Activated T-cell treated with anti-CD3 and anti-CD28 coated beads, Interleukin-2, amount 50 U/mL, for 72 hours (primary cell): ENCODE data around the gene CTSH. TPM values are rescaled to one million over a fixed set of nuclear protein-coding genes. Genes with fewer than 3 reads are reported as not detected.

Experiments
- ATAC-seq, 2 donors: fragments of 150-1000 bp; cut with Tn5 transposase; replicated peaks in 1 of 2; 2 replicates each; pipeline ENCODE4 v1.10.0; 2021; ENCODE audit warnings: moderate library complexity in 2 of 2, mild to moderate bottlenecking in 1 of 2
- DNase-seq, 2 donors: peaks; one replicate each; pipeline ENCODE4 v3.0.0; 2021 to 2022; ENCODE audit warnings: mixed read lengths in 1 of 2
- H3K27ac Mint-ChIP-seq: one replicate; pipeline ENCODE4 v1.8.0; 2022; ENCODE audit warnings: mild to moderate bottlenecking, moderate library complexity, mixed read lengths
- H3K27me3 Mint-ChIP-seq: one replicate; pipeline ENCODE4 v1.8.0; 2022; ENCODE audit warnings: low read depth, mixed read lengths
- H3K36me3 Mint-ChIP-seq, 2 donors: one replicate each; pipeline ENCODE4 v1.8.0; 2022; ENCODE audit warnings: mixed read lengths in 2 of 2, mild to moderate bottlenecking in 1 of 2; ENCODE audit not compliant: insufficient read depth in 2 of 2
- H3K4me1 Mint-ChIP-seq: one replicate; pipeline ENCODE4 v1.8.0; 2022; ENCODE audit warnings: low read depth, mixed read lengths
- H3K4me3 Mint-ChIP-seq, 2 donors: one replicate each; pipeline ENCODE4 v1.8.0; 2022; ENCODE audit warnings: mild to moderate bottlenecking in 2 of 2, mixed read lengths in 2 of 2, moderate library complexity in 2 of 2
- H3K9me3 Mint-ChIP-seq, 2 donors: one replicate each; pipeline ENCODE4 v1.8.0; 2022; ENCODE audit warnings: mixed read lengths in 2 of 2
- total RNA-seq, 2 donors: library from RNA; stranded (reverse); gene quantifications; one replicate each; pipeline ENCODE4 v1.2.3, GENCODE V29; 2022

The CTSH gene
- total RNA-seq = 10 to 100 TPM in 1 of 2 donors, 1 to 10 TPM in 1; 7.1 to 33.1 TPM

GRCh38 chr15:78944669-78945407 is at the start of gene CTSH:
Gene CTSH, minus strand, starts transcription at chr15:78945046. Its CDS starts 65 bp downstream, at chr15:78944981.
- peak; percentile 86 to 87 for ATAC-seq
- no peak within 1 kb of the TSS for H3K27ac Mint-ChIP-seq

GRCh38 chr15:78993931-78994530 is 49.2 kb upstream of the CTSH start:
- H3K4me1 Mint-ChIP-seq = no peaks in the 10 kb centered on the region
- no peak overlapping the region for H3K4me3 Mint-ChIP-seq
- no peaks in the 10 kb centered on the region for H3K36me3 Mint-ChIP-seq
- H3K9me3 Mint-ChIP-seq = no peaks in the 10 kb centered on the region
- no peak for DNase-seq
- H3K27ac Mint-ChIP-seq = no peak overlapping the region
- H3K27me3 Mint-ChIP-seq = no peaks in the 10 kb centered on the region
- ATAC-seq = no peak

More at GRCh38 chr15:78944669-78945407, at the start of gene CTSH:
- no peaks in the 10 kb centered on the region for H3K4me1 Mint-ChIP-seq
- no peaks in the 10 kb centered on the region for H3K36me3 Mint-ChIP-seq
- peak within 1 kb of the TSS; percentile 78 to 84 for H3K4me3 Mint-ChIP-seq
- peaks cover 21% of the 10 kb centered on the region for H3K27me3 Mint-ChIP-seq
- H3K9me3 Mint-ChIP-seq = no peaks in the 10 kb centered on the region
- DNase-seq = peak; percentile 75

- no peaks in the 10 kb centered on the region for H3K27me3 Mint-ChIP-seq
- no peak for DNase-seq
- no peaks in the 10 kb centered on the region for H3K36me3 Mint-ChIP-seq
- H3K4me1 Mint-ChIP-seq = no peaks in the 10 kb centered on the region
- no peaks in the 10 kb centered on the region for H3K9me3 Mint-ChIP-seq
- no peak for ATAC-seq
- H3K4me3 Mint-ChIP-seq = no peak overlapping the region
- no peak overlapping the region for H3K27ac Mint-ChIP-seq
Observed at GRCh38 chr15:78993257-78993930, 48.5 kb upstream of the CTSH start.

GRCh38 chr15:78992416-78993256 is 47.8 kb upstream of the CTSH start:
- ATAC-seq (no peak), DNase-seq (no peak)
- no peak overlapping the region for H3K4me3 Mint-ChIP-seq
- no peaks in the 10 kb centered on the region for H3K4me1 Mint-ChIP-seq
- H3K36me3 Mint-ChIP-seq = no peaks in the 10 kb centered on the region
- no peak overlapping the region for H3K27ac Mint-ChIP-seq
- no peaks in the 10 kb centered on the region for H3K9me3 Mint-ChIP-seq
- no peaks in the 10 kb centered on the region for H3K27me3 Mint-ChIP-seq

GRCh38 chr15:78991879-78992278 is 47.0 kb upstream of the CTSH start:
- no peak overlapping the region for H3K27ac Mint-ChIP-seq
- no peak for DNase-seq
- no peaks in the 10 kb centered on the region for H3K9me3 Mint-ChIP-seq
- H3K4me1 Mint-ChIP-seq = no peaks in the 10 kb centered on the region
- no peaks in the 10 kb centered on the region for H3K36me3 Mint-ChIP-seq
- no peak overlapping the region for H3K4me3 Mint-ChIP-seq
- ATAC-seq = no peak
- no peaks in the 10 kb centered on the region for H3K27me3 Mint-ChIP-seq

- ATAC-seq (no peak), DNase-seq (no peak)
- no peak overlapping the region for H3K4me3 Mint-ChIP-seq
- no peaks in the 10 kb centered on the region for H3K9me3 Mint-ChIP-seq
- H3K27ac Mint-ChIP-seq = no peak overlapping the region
- H3K27me3 Mint-ChIP-seq = no peaks in the 10 kb centered on the region
- H3K36me3 Mint-ChIP-seq = no peaks in the 10 kb centered on the region
- no peaks in the 10 kb centered on the region for H3K4me1 Mint-ChIP-seq
Observed at GRCh38 chr15:78991476-78991875, 46.6 kb upstream of the CTSH start.

- DNase-seq (no peak), ATAC-seq (no peak)
- Mint-ChIP-seq H3K36me3 (no peaks in the 10 kb centered on the region), H3K4me1 (no peaks in the 10 kb centered on the region), H3K27ac (no peak overlapping the region), H3K4me3 (no peak overlapping the region), H3K27me3 (no peaks in the 10 kb centered on the region), H3K9me3 (no peaks in the 10 kb centered on the region)
Observed at GRCh38 chr15:78990278-78990677, 45.4 kb upstream of the CTSH start.

GRCh38 chr15:78989701-78990240 is 44.9 kb upstream of the CTSH start:
- Mint-ChIP-seq H3K4me1 (no peaks in the 10 kb centered on the region), H3K27ac (no peak overlapping the region), H3K36me3 (no peaks in the 10 kb centered on the region), H3K4me3 (no peak overlapping the region), H3K27me3 (no peaks in the 10 kb centered on the region), H3K9me3 (no peaks in the 10 kb centered on the region)
- DNase-seq (no peak), ATAC-seq (no peak)

- Mint-ChIP-seq H3K27me3 (peaks cover 6% of the 10 kb centered on the region), H3K4me1 (no peaks in the 10 kb centered on the region), H3K4me3 (no peak overlapping the region), H3K9me3 (no peaks in the 10 kb centered on the region), H3K36me3 (no peaks in the 10 kb centered on the region), H3K27ac (no peak overlapping the region)
- DNase-seq (no peak), ATAC-seq (peak; percentile 24 to 69)
Observed at GRCh38 chr15:78988361-78988911, 43.6 kb upstream of the CTSH start.

- H3K4me3 Mint-ChIP-seq = no peak overlapping the region
- no peaks in the 10 kb centered on the region for H3K9me3 Mint-ChIP-seq
- ATAC-seq = peak in 1 of 2 donors; percentile 7
- H3K27ac Mint-ChIP-seq = no peak overlapping the region
- H3K4me1 Mint-ChIP-seq = no peaks in the 10 kb centered on the region
- H3K27me3 Mint-ChIP-seq = peaks cover 10% of the 10 kb centered on the region
- DNase-seq = no peak
- H3K36me3 Mint-ChIP-seq = no peaks in the 10 kb centered on the region
Observed at GRCh38 chr15:78987556-78988360, 42.9 kb upstream of the CTSH start.

GRCh38 chr15:78985859-78986475 is 41.1 kb upstream of the CTSH start:
- H3K9me3 Mint-ChIP-seq = no peaks in the 10 kb centered on the region
- ATAC-seq (no peak), DNase-seq (no peak)
- no peaks in the 10 kb centered on the region for H3K4me1 Mint-ChIP-seq
- no peaks in the 10 kb centered on the region for H3K36me3 Mint-ChIP-seq
- H3K27ac Mint-ChIP-seq = no peak overlapping the region
- peaks cover 10% of the 10 kb centered on the region for H3K27me3 Mint-ChIP-seq
- H3K4me3 Mint-ChIP-seq = no peak overlapping the region
